IPS DF 6.9 (cell line): ENCODE measurements around the gene AFDN.

ENCODE experiments used
- DNase-seq: peaks from one replicate; pipeline ENCODE4 v3.0.0-alpha.2; 2013; ENCODE audit warnings: low read depth, low spot score
- H3K27ac ChIP-seq: one replicate; pipeline ENCODE4 v1.5.1; 2013; ENCODE audit warnings: low read length, control low read depth
- H3K27me3 ChIP-seq: 2 replicates; pipeline ENCODE4 v1.6.1; 2013; ENCODE audit warnings: mild to moderate bottlenecking, low read length; ENCODE audit not compliant: control insufficient read depth, insufficient read depth
- H3K36me3 ChIP-seq: 2 replicates; pipeline ENCODE4 v1.6.1; 2013; ENCODE audit warnings: low read length; ENCODE audit not compliant: control insufficient read depth, insufficient read depth
- H3K4me1 ChIP-seq: 2 replicates; pipeline ENCODE4 v1.6.1; 2013; ENCODE audit warnings: low read length; ENCODE audit not compliant: control insufficient read depth, insufficient read depth
- H3K4me3 ChIP-seq: 2 replicates; pipeline ENCODE4 v1.5.1; 2013; ENCODE audit warnings: mild to moderate bottlenecking, low read length
- H3K9me3 ChIP-seq: 2 replicates; pipeline ENCODE4 v1.6.1; 2013; ENCODE audit warnings: low read length, inconsistent platforms; ENCODE audit not compliant: control insufficient read depth, insufficient read depth
- WGBS: extraction: QIAGEN DNeasy Blood & Tissue Kit; methylation state at CpG from one replicate; pipeline ENCODE4 v1.1.7; 2013; ENCODE audit warnings: mixed read lengths, missing lambda C conversion rate; ENCODE audit not compliant: insufficient read length, insufficient coverage; 5-methylcytosine and 5-hydroxymethylcytosine counted together

Gene AFDN

GRCh38 chr6:168007592-168008338 is 181.1 kb downstream of the AFDN start:
- Histone ChIP-seq H3K27me3 (no peaks in the 10 kb centered on the region), H3K9me3 (no peaks in the 10 kb centered on the region), H3K36me3 (peaks cover 3% of the 10 kb centered on the region; the same call in 1 of the 2 replicates), H3K4me3 (no peak overlapping the region), H3K27ac (no peak overlapping the region), H3K4me1 (no peaks in the 10 kb centered on the region)
- no peak for DNase-seq
- WGBS, result no CpG with 5 or more reads among the region's 3 CpGs

GRCh38 chr6:168009331-168009730 is 182.6 kb downstream of the AFDN start:
- H3K4me3 ChIP-seq, result no peak overlapping the region
- no peaks in the 10 kb centered on the region for H3K27me3 ChIP-seq
- no peaks in the 10 kb centered on the region for H3K9me3 ChIP-seq
- no peak for DNase-seq
- no peak overlapping the region for H3K27ac ChIP-seq
- H3K4me1 ChIP-seq, result no peaks in the 10 kb centered on the region
- no CpG with 5 or more reads among the region's 3 CpGs for WGBS
- peaks cover 3% of the 10 kb centered on the region; the same call in 1 of the 2 replicates for H3K36me3 ChIP-seq

DNA sequence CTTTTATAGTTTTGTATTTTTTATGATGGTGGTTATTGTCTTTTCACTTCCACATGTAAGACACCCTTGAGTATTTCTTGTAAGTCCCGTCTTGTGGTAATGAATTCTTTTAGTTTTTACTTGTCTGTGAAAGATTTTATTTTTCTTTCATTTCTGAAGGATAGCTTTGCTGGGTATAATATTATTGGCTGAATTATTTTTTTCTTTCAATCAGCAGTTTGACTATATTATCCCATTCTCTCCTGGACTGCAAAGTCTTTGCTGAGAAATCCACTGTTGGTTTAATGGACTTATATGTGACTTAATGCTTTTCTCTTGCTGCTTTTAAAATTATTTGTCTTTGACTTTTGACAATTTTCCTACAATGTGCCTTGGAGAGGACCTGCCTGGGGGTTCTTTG is 184.6 kb downstream of the AFDN start:
- Histone ChIP-seq H3K27me3 (no peaks in the 10 kb centered on the region), H3K27ac (no peak overlapping the region), H3K9me3 (no peaks in the 10 kb centered on the region), H3K4me1 (no peaks in the 10 kb centered on the region), H3K36me3 (no peaks in the 10 kb centered on the region), H3K4me3 (no peak overlapping the region)
- no peak for DNase-seq
- no CpG with 5 or more reads among the region's 1 CpG for WGBS

- no peaks in the 10 kb centered on the region; the same call in 1 of the 2 replicates for H3K4me1 ChIP-seq
- no peaks in the 10 kb centered on the region for H3K27me3 ChIP-seq
- DNase-seq, result no peak
- no peaks in the 10 kb centered on the region for H3K36me3 ChIP-seq
- no CpG with 5 or more reads among the region's 13 CpGs for WGBS
- H3K9me3 ChIP-seq, result no peaks in the 10 kb centered on the region
- H3K27ac ChIP-seq, result no peak overlapping the region
- no peak overlapping the region for H3K4me3 ChIP-seq
Observed at GRCh38 chr6:168012431-168013249, 185.9 kb downstream of the AFDN start.

DNA sequence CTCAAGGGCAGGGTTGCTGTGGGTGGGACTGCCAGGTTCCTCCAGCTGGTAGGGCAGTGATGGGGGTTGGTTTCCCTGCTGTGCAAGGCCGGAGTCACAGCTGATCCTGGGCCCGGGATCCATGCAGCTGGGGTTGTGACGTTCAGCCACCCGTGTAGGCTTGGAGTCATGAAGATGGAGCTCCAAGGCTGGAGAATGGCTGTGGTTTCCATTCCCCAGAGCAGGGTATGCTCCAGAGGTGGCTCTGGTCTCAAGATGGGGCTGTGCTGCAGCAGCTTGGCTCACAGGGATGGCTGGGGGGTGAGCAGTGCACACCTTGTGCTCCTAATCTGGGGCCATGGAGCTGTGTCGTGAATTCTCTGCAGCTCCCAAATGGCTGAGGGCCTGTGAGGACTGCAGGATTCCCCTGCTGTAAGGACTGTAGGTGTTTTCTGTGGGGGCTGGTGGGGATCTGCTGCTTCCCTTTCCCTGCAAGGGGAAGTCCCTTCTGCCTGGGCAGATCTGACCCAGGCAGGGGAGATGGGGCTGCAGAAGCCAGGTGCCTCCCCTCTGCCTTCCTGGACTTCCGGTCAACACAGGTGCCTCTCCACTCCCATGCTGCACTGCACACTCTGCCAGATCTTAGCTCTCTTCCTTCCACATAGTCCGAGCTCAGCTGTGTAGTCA is 186.7 kb downstream of the AFDN start:
- Histone ChIP-seq H3K27me3 (no peaks in the 10 kb centered on the region), H3K4me1 (no peaks in the 10 kb centered on the region; the same call in 1 of the 2 replicates), H3K36me3 (no peaks in the 10 kb centered on the region), H3K27ac (no peak overlapping the region), H3K4me3 (no peak overlapping the region), H3K9me3 (no peaks in the 10 kb centered on the region)
- WGBS, result no CpG with 5 or more reads among the region's 7 CpGs
- DNase-seq, result no peak

- no peaks in the 10 kb centered on the region for H3K9me3 ChIP-seq
- no peak overlapping the region for H3K4me3 ChIP-seq
- H3K27me3 ChIP-seq, result no peaks in the 10 kb centered on the region
- no peak for DNase-seq
- WGBS, result no CpG with 5 or more reads among the region's 6 CpGs
- no peak overlapping the region for H3K27ac ChIP-seq
- H3K4me1 ChIP-seq, result no peaks in the 10 kb centered on the region; the same call in 1 of the 2 replicates
- H3K36me3 ChIP-seq, result no peaks in the 10 kb centered on the region
Observed at GRCh38 chr6:168014428-168014827, 187.7 kb downstream of the AFDN start.

GRCh38 chr6:168015009-168015408 is 188.3 kb downstream of the AFDN start:
- H3K4me1 ChIP-seq, result no peaks in the 10 kb centered on the region; the same call in 1 of the 2 replicates

GRCh38 chr6:168015482-168016175 is 188.9 kb downstream of the AFDN start:
- DNase-seq, result no peak
- Histone ChIP-seq H3K27ac (no peak overlapping the region), H3K27me3 (no peaks in the 10 kb centered on the region), H3K4me3 (no peak overlapping the region), H3K9me3 (no peaks in the 10 kb centered on the region), H3K36me3 (no peaks in the 10 kb centered on the region), H3K4me1 (no peaks in the 10 kb centered on the region; the same call in 1 of the 2 replicates)
- no CpG with 5 or more reads among the region's 14 CpGs for WGBS

More at GRCh38 chr6:168015009-168015408, 188.3 kb downstream of the AFDN start:
- H3K27ac ChIP-seq, result no peak overlapping the region
- H3K27me3 ChIP-seq, result no peaks in the 10 kb centered on the region
- DNase-seq, result no peak
- no peak overlapping the region for H3K4me3 ChIP-seq
- H3K9me3 ChIP-seq, result no peaks in the 10 kb centered on the region
- no peaks in the 10 kb centered on the region for H3K36me3 ChIP-seq
- no CpG with 5 or more reads among the region's 4 CpGs for WGBS

DNA sequence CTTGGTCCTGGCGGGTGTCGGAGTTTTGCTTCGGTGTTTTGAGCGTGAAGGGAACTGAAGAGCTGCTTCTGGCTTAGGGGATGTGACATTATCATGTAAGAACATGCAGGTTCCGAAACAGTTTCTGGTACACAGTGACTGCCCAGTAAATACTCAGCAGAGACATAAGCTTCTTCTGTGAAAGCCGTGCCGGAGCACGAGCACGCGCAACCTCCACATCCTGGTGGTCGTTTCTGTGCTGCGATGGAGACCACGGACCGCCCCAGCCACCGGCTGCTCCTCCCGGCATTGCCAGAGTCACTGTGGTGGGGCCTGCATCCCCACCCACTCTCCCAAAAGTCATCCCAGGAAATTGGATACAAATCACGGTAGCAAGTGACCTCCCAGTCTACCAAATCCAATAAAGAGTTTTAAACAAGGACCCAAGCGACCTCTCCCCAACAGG is 189.5 kb downstream of the AFDN start:
- Histone ChIP-seq H3K27ac (no peak overlapping the region), H3K27me3 (no peaks in the 10 kb centered on the region), H3K36me3 (no peaks in the 10 kb centered on the region), H3K4me3 (no peak overlapping the region), H3K9me3 (no peaks in the 10 kb centered on the region), H3K4me1 (no peaks in the 10 kb centered on the region; the same call in 1 of the 2 replicates)
- no CpG with 5 or more reads among the region's 18 CpGs for WGBS
- no peak for DNase-seq
